SK-N-SH (cell line): ENCODE data around the gene SEC14L5. TPM values are rescaled to one million over a fixed set of nuclear protein-coding genes. Genes with fewer than 3 reads are reported as not detected.

Experiments
- CTCF ChIA-PET: fragments of 300-600, 350-600 bp; formaldehyde crosslinking; extraction: SDS; loops from one replicate; lab custom pipeline; 2021; lab: Yijun Ruan, JAX
- POLR2A ChIA-PET: fragments of 350-600 bp; sonication (Branson Sonifier 250); formaldehyde crosslinking; extraction: SDS; loops from one replicate; lab custom pipeline; 2020; ENCODE audit warnings: antibody characterized with exemption, inconsistent platforms; lab: Yijun Ruan, JAX
- DNase-seq: peaks from one replicate; pipeline ENCODE4 v3.0.0; 2012
- H2AFZ ChIP-seq: fragments of 200-600 bp; sonication (generic); 2 replicates; pipeline ENCODE4 v1.8.1; 2016; ENCODE audit warnings: antibody characterized with exemption, mild to moderate bottlenecking, low read depth
- H3F3A ChIP-seq: fragments of 200-600 bp; sonication (generic); replicated peaks from 2 replicates; pipeline ENCODE3; 2016; ENCODE audit warnings: antibody characterized with exemption, mild to moderate bottlenecking; ENCODE audit not compliant: insufficient read depth
- H3K27ac ChIP-seq, 2 experiments: fragments of 200-500 bp in 1 of 2; fragments of 200-600 bp in 1 of 2; sonication (Bioruptor generic) in 1 of 2; sonication (generic), shearing (Covaris generic) in 1 of 2; 2 replicates each; pipeline versions ENCODE4 v1.5.1 to v1.6.1; 2014 to 2016; ENCODE audit warnings: low read depth in 2 of 2, inconsistent platforms in 1 of 2, low read length in 1 of 2, mild to moderate bottlenecking in 1 of 2, mixed read lengths in 1 of 2
- H3K27me3 ChIP-seq: fragments of 200-600 bp; sonication (generic), shearing (Covaris generic); 2 replicates; pipeline ENCODE4 v1.6.1; 2016; ENCODE audit warnings: mixed run types; ENCODE audit not compliant: insufficient read depth
- H3K36me3 ChIP-seq, 2 experiments: fragments of 200-500 bp in 1 of 2; fragments of 200-600 bp in 1 of 2; sonication (Bioruptor generic) in 1 of 2; sonication (generic) in 1 of 2; replicated peaks in 1 of 2; 2 replicates each; pipeline versions ENCODE3 to v1.5.1; 2014 to 2016; ENCODE audit warnings: low read length in 1 of 2, mild to moderate bottlenecking in 1 of 2; ENCODE audit not compliant: insufficient read depth in 2 of 2, control insufficient read depth in 1 of 2
- H3K4me1 ChIP-seq, 2 experiments: fragments of 200-500 bp in 1 of 2; fragments of 200-600 bp in 1 of 2; sonication (Bioruptor generic) in 1 of 2; sonication (generic), shearing (Covaris generic) in 1 of 2; 2 replicates each; pipeline versions ENCODE4 v1.5.1 to v1.6.1; 2014 to 2016; ENCODE audit warnings: low read depth in 1 of 2, low read length in 1 of 2, mixed run types in 1 of 2; ENCODE audit not compliant: insufficient read depth in 2 of 2, control insufficient read depth in 1 of 2
- H3K4me2 ChIP-seq: fragments of 200-600 bp; sonication (generic), shearing (Covaris generic); 2 replicates; pipeline ENCODE4 v1.6.1; 2017; ENCODE audit warnings: mixed run types
- H3K4me3 ChIP-seq, 2 experiments: fragments of 200-500 bp in 1 of 2; fragments of 200-600 bp in 1 of 2; sonication (Bioruptor generic) in 1 of 2; sonication (generic), shearing (Covaris generic) in 1 of 2; 2 replicates each; pipeline versions ENCODE4 v1.5.1 to v1.8.1; 2014 to 2016; ENCODE audit warnings: low read depth in 2 of 2, inconsistent platforms in 1 of 2, low read length in 1 of 2, mild to moderate bottlenecking in 1 of 2, mixed read lengths in 1 of 2, moderate library complexity in 1 of 2
- H3K79me2 ChIP-seq: fragments of 200-600 bp; sonication (generic); 2 replicates; pipeline ENCODE4 v1.8.1; 2017; ENCODE audit warnings: mild to moderate bottlenecking; ENCODE audit not compliant: insufficient read depth
- H3K9ac ChIP-seq: fragments of 200-600 bp; sonication (generic); 2 replicates; pipeline ENCODE4 v1.6.1; 2017; ENCODE audit warnings: mixed run types
- H3K9me2 ChIP-seq: fragments of 200-600 bp; sonication (generic); 2 replicates; pipeline ENCODE4 v1.6.1; 2017; ENCODE audit warnings: mixed run types
- H3K9me3 ChIP-seq: fragments of 200-600 bp; sonication (generic); 2 replicates; pipeline ENCODE4 v1.6.1; 2017; ENCODE audit warnings: mixed run types, mild to moderate bottlenecking, moderate library complexity
- H4K20me1 ChIP-seq: fragments of 200-600 bp; sonication (generic); 2 replicates; pipeline ENCODE4 v1.6.1; 2017; ENCODE audit warnings: mild to moderate bottlenecking, mixed run types; ENCODE audit not compliant: insufficient read depth
- EP300 ChIP-seq, 2 experiments: IDR thresholded peaks; 2 replicates each; pipeline versions ENCODE4 v1.4.0 to v1.6.1; 2012; ENCODE audit warnings: borderline replicate concordance in 1 of 2, low read depth in 1 of 2, low read length in 1 of 2
- FOXM1 ChIP-seq: IDR thresholded peaks from 2 replicates; pipeline ENCODE4 v1.4.0; 2012; ENCODE audit warnings: low read depth, mild to moderate bottlenecking
- GABPA ChIP-seq: IDR thresholded peaks from 2 replicates; pipeline ENCODE4 v1.4.0; 2012; ENCODE audit warnings: low read depth, mild to moderate bottlenecking
- JUND ChIP-seq: IDR thresholded peaks from 2 replicates; pipeline ENCODE4 v1.4.0; 2012
- MAX ChIP-seq: IDR thresholded peaks from 2 replicates; pipeline ENCODE4 v1.4.0; 2012; ENCODE audit warnings: low read depth
- NRF1 ChIP-seq: IDR thresholded peaks from 2 replicates; pipeline ENCODE4 v1.6.1; 2012; ENCODE audit warnings: low read depth, mild to moderate bottlenecking, low read length
- RAD21 ChIP-seq: IDR thresholded peaks from 2 replicates; pipeline ENCODE4 v1.6.1; 2012; ENCODE audit warnings: mild to moderate bottlenecking, low read length
- RXRA ChIP-seq: IDR thresholded peaks from 2 replicates; pipeline ENCODE4 v1.4.0; 2012; ENCODE audit warnings: low read depth, mild to moderate bottlenecking, borderline replicate concordance
- SIN3A ChIP-seq: IDR thresholded peaks from 2 replicates; pipeline ENCODE4 v1.6.1; 2012; ENCODE audit warnings: low read depth, mild to moderate bottlenecking, low read length, moderate library complexity, borderline replicate concordance
- TAF1 ChIP-seq: IDR thresholded peaks from 2 replicates; pipeline ENCODE4 v1.6.1; 2012; ENCODE audit warnings: low read depth, mild to moderate bottlenecking, low read length, moderate library complexity, borderline replicate concordance
- USF2 ChIP-seq: fragments of 150-350 bp; IDR thresholded peaks from 2 replicates; pipeline ENCODE4 v1.6.1; 2017; ENCODE audit warnings: antibody characterized with exemption, low read length, low read depth, borderline replicate concordance
- YY1 ChIP-seq: IDR thresholded peaks from 2 replicates; pipeline ENCODE4 v1.4.0; 2012; ENCODE audit warnings: low read depth, mild to moderate bottlenecking
- ZBTB33 ChIP-seq: IDR thresholded peaks from 2 replicates; pipeline ENCODE4 v1.4.0; 2012; ENCODE audit warnings: low read depth, borderline replicate concordance
- WGBS: methylation state at CpG from one replicate; pipeline ENCODE4 v1.1.6; 2017; ENCODE audit warnings: low lambda C conversion rate; 5-methylcytosine and 5-hydroxymethylcytosine counted together
- polyA plus RNA-seq, 3 experiments: library from polyadenylated mRNA; depleted of rRNA; stranded (reverse); fragments of >200 nt; gene quantifications; 2 replicates each; pipeline ENCODE4 v1.2.3, GENCODE V29; 2012
- TF ChIP-seq, protein P1 (sequence below): IDR thresholded peaks from 2 replicates; pipeline ENCODE4 v1.6.1; 2012; ENCODE audit warnings: mild to moderate bottlenecking, low read depth, low read length, moderate library complexity

Gene SEC14L5
- polyA plus RNA-seq, 1 of the 3 experiments (the other 2 are of a cell fraction), result 0.08 TPM

DNA sequence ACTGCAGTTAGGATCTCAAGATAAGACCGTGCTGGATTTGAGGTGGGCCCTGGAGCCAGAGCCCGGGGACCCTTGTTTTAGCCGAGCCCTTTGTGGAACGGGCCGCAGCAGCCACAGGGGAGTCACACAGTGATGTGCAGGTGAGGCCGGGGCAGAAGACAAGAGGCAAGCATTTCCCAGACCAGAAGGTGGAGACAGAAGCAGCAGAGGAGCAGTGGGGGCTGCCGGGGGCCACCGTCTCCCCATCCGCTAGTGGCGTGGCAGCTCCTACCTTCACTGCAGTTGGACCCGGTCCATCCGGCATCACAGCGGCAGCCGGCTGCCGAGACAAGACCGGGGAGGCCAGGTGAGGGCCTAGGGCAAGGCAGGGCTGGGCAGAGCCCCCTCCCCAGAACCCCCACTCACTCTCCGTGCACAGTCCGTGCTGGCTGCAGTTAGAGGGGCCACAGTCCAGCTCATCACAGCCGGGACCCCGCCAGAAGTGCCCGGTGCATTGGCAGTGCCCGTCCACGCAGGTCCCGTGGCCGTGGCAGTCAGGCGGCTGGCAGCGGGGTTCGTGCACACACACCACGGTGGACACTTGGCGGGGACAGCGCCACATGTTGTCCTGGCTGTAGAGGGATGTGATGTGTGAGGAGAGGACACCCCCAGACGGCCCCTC lies 69.6 kb downstream of the SEC14L5 start:
- 90% methylated on average over 14 of the region's 32 CpGs for WGBS
- CTCF ChIA-PET, result no interaction called here
- H3K79me2 ChIP-seq, result no peaks in the 10 kb centered on the region

More for the DNA sequence above, 69.6 kb downstream of the SEC14L5 start:
- H3K9me2 ChIP-seq, result no peaks in the 10 kb centered on the region
- DNase-seq, result no peak
- TF ChIP-seq RAD21 (no peak), MAX (no peak), FOXM1 (no peak), EP300 (IDR thresholded peaks at IDR 0.05; ENCODE audit: borderline replicate concordance in 1 of 2, low read depth in 1 of 2, low read length in 1 of 2) (no peak), RXRA (no peak), USF2 (no peak), TAF1 (no peak), GABPA (no peak), NRF1 (no peak), ZBTB33 (no peak), SIN3A (no peak), YY1 (no peak), JUND (no peak)
- TF ChIP-seq, protein P1, sequence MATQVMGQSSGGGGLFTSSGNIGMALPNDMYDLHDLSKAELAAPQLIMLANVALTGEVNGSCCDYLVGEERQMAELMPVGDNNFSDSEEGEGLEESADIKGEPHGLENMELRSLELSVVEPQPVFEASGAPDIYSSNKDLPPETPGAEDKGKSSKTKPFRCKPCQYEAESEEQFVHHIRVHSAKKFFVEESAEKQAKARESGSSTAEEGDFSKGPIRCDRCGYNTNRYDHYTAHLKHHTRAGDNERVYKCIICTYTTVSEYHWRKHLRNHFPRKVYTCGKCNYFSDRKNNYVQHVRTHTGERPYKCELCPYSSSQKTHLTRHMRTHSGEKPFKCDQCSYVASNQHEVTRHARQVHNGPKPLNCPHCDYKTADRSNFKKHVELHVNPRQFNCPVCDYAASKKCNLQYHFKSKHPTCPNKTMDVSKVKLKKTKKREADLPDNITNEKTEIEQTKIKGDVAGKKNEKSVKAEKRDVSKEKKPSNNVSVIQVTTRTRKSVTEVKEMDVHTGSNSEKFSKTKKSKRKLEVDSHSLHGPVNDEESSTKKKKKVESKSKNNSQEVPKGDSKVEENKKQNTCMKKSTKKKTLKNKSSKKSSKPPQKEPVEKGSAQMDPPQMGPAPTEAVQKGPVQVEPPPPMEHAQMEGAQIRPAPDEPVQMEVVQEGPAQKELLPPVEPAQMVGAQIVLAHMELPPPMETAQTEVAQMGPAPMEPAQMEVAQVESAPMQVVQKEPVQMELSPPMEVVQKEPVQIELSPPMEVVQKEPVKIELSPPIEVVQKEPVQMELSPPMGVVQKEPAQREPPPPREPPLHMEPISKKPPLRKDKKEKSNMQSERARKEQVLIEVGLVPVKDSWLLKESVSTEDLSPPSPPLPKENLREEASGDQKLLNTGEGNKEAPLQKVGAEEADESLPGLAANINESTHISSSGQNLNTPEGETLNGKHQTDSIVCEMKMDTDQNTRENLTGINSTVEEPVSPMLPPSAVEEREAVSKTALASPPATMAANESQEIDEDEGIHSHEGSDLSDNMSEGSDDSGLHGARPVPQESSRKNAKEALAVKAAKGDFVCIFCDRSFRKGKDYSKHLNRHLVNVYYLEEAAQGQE, result no peak
- TF ChIP-seq, all 33 proteins: peak for 0
- POLR2A ChIA-PET, result no interaction called here
- Histone ChIP-seq H4K20me1 (no peaks in the 10 kb centered on the region), H3K4me1 (peaks cover 0 to 1% of the 10 kb centered on the region in 2 experiments; a peak in 1 of 4 replicates), H3F3A (no peaks in the 10 kb centered on the region), H3K36me3 (peaks cover 0 to 2% of the 10 kb centered on the region in 2 experiments), H3K9ac (no peak overlapping the region), H3K27ac (no peak overlapping the region), H3K27me3 (no peaks in the 10 kb centered on the region; the same call in 1 of the 2 replicates), H3K4me3 (no peak overlapping the region), H3K9me3 (no peaks in the 10 kb centered on the region), H2AFZ (no peak overlapping the region), H3K4me2 (no peak overlapping the region)
